ENCODE measurements around the gene MGAT1. TPM values are rescaled to one million over a fixed set of nuclear protein-coding genes. Genes with fewer than 3 reads are reported as not detected.
A peak's percentile ranks its signal among the peaks of the same experiment; 100 is the strongest.

Gene MGAT1
- 100 to 1,000 TPM in 1 of 2 donors, 10 to 100 TPM in 1; 76.2 to 101 TPM for total RNA-seq
- polyA plus RNA-seq (2013, experiment 1 of 2): 58.9 TPM
- 55.0 TPM for polyA plus RNA-seq (2013, experiment 2 of 2)
- long read RNA-seq, experiment 1, transcript MGAT1-201 (2 exons, 2,761 nt): major isoform, 8 of 59 reads
- long read RNA-seq, experiment 1, transcript MGAT1-203 (3 exons, 3,077 nt): minor isoform, 5 of 59 reads
- long read RNA-seq, experiment 1, partial matches to known transcripts: 13 of 59 reads
- long read RNA-seq, experiment 1, other reads (novel, unspliced or antisense): 28 of 59 reads
- long read RNA-seq, experiment 2, transcript MGAT1-201 (2 exons, 2,761 nt): major isoform, 100 of 266 reads
- long read RNA-seq, experiment 2, transcript MGAT1-203 (3 exons, 3,077 nt): minor isoform, 58 of 266 reads
- long read RNA-seq, experiment 2, partial matches to known transcripts: 84 of 266 reads
- long read RNA-seq, experiment 2, other reads (novel, unspliced or antisense): 16 of 266 reads
- long read RNA-seq, experiment 3, transcript MGAT1-206 (2 exons, 693 nt): minor isoform, 9 of 640 reads
- long read RNA-seq, experiment 3, transcript MGAT1-203 (3 exons, 3,077 nt): minor isoform, 91 of 640 reads
- long read RNA-seq, experiment 3, transcript MGAT1-201 (2 exons, 2,761 nt): major isoform, 356 of 640 reads
- long read RNA-seq, experiment 3, partial matches to known transcripts: 129 of 640 reads
- long read RNA-seq, experiment 3, other reads (novel, unspliced or antisense): 46 of 640 reads
- long read RNA-seq, experiment 4, partial matches to known transcripts: 1 of 25 reads
- long read RNA-seq, experiment 4, other reads (novel, unspliced or antisense): 16 of 25 reads

DNA sequence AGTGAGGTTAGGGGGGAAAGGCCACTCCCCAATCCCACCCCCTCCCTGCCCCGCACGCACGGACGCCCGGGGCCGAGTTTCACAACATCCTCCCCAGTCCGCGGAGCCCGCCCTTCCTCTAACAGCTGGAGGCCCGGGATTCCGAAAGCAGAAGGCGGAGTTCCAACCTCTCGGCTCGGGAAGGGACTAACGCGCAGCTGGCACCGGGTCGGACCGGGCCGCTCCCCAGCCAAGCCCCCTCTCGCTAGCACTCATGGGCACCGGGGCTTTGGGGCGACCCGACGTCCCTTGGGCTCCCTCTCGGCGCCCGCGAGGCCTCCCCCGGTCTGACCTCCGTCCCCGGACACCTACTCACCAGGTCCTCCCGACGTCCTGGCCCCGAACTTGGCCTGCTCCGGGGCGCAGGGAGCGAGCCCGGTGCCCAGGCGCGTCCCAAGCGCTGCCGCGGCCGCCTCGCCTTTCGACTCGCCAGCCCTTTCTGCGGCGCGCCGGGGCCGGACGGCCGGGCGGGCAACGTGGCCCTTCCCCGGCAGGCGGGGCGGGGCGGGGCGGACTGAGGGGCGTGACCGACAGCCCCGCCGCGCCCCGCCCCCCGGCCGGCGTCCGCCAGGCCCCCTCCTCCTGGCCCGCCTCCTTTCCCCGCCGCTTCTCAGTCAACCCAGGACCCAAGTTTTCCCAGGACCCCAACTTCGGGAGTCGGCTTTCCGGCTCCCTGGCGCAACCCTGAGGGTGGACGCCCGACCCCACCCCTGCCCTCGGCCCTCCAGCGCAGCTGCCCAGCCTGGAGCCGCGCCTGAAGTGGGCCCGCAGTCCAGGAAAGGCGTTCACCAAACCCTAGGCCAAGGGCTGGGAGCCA, at the start of gene MGAT1:
MGAT1 (minus strand) TSS at position 482 of the 856 bp plus-strand sequence. CDS start 9,835 bp downstream, outside the sequence.
- no peaks in the 10 kb centered on the region for H3K27me3 Mint-ChIP-seq (ENCODE audit: insufficient read depth)
- peaks cover 51% of the 10 kb centered on the region for H3K4me1 Mint-ChIP-seq

DNA sequence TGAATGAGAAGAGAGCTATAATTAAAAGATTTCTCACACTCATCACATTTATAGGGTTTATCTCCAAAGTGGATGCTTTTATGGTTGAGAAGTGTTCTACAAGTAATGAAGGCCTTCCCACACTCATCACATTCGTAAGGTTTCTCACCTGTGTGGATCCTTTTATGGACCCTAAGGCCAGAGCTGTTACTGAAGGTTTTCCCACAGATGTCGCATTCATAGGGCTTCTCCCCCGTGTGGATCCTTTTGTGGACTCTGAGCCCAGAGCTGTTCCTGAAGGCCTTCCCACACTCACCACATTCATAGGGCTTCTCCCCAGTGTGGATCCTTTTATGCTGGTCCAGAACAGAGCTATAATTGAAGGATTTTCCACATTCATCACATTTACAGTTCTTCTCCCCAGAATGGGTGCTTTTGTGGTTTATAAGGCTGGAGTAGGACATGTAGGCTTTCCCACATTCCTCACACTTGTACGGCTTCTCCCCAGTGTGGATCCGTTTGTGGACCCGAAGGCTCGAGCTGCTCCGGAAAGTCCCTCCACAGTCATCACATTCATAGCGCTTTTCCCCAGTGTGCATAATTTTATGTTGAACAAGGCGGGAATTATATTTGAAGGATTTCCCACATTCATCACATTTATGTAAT, 48.0 kb upstream of the MGAT1 start:
- H3K27me3 Mint-ChIP-seq (ENCODE audit: insufficient read depth): peaks cover under 1% of the 10 kb centered on the region
- H3K36me3 ChIP-seq (ENCODE audit: control insufficient read depth, insufficient read depth, low read length): peaks cover 84% of the 10 kb centered on the region
- H3K36me3 Mint-ChIP-seq (ENCODE audit: low read depth): peaks cover 99% of the 10 kb centered on the region
- peaks cover 74% of the 10 kb centered on the region for H3K9me3 ChIP-seq (ENCODE audit: control insufficient read depth, low read length)
- no peak overlapping the region for H3K4me3 Mint-ChIP-seq
- no peaks in the 10 kb centered on the region for H3K4me1 Mint-ChIP-seq
- no peak overlapping the region for H3K27ac ChIP-seq (ENCODE audit: low read depth, low read length)
- peaks cover 98% of the 10 kb centered on the region for H3K9me3 Mint-ChIP-seq
- H3K4me1 ChIP-seq (ENCODE audit: control insufficient read depth, insufficient read depth, low read length): no peaks in the 10 kb centered on the region
- H3K4me3 ChIP-seq (ENCODE audit: low read length): peak overlapping the region; percentile 59
- H3K27me3 ChIP-seq (ENCODE audit: control insufficient read depth, insufficient read depth, low read length, poor library complexity, severe bottlenecking): no peaks in the 10 kb centered on the region
- DNase-seq: no peak
- H3K9ac ChIP-seq (ENCODE audit: extremely low read depth, low read length, poor library complexity, severe bottlenecking): no peak overlapping the region
- H3K27ac Mint-ChIP-seq: no peak overlapping the region
- no peak for TF ChIP-seq CTCF (conservative IDR thresholded peaks at IDR 0.05)
- 95 to 97% methylated on average over 8 to 10 of the region's 10 CpGs for WGBS, 2 experiments (ENCODE audit: insufficient coverage in 1 of 2, insufficient read length in 1 of 2)

More for the DNA sequence above, at the start of gene MGAT1:
- Histone ChIP-seq H3K27me3 (ENCODE audit: control insufficient read depth, insufficient read depth, low read length, poor library complexity, severe bottlenecking) (no peaks in the 10 kb centered on the region), H3K4me1 (ENCODE audit: control insufficient read depth, insufficient read depth, low read length) (peaks cover 33% of the 10 kb centered on the region), H3K9me3 (ENCODE audit: control insufficient read depth, low read length) (no peaks in the 10 kb centered on the region), H3K27ac (ENCODE audit: low read depth, low read length) (peak within 1 kb of the TSS; percentile 78), H3K9ac (ENCODE audit: extremely low read depth, low read length, poor library complexity, severe bottlenecking) (peak within 1 kb of the TSS; percentile 83), H3K4me3 (ENCODE audit: low read length) (peak within 1 kb of the TSS; percentile 89), H3K36me3 (ENCODE audit: control insufficient read depth, insufficient read depth, low read length) (peaks cover 10% of the 10 kb centered on the region)
- Mint-ChIP-seq H3K4me3 (peak within 1 kb of the TSS; percentile 67), H3K27ac (peak within 1 kb of the TSS; percentile 95), H3K36me3 (ENCODE audit: low read depth) (peaks cover 45% of the 10 kb centered on the region), H3K9me3 (no peaks in the 10 kb centered on the region)
- TF ChIP-seq CTCF (conservative IDR thresholded peaks at IDR 0.05): no peak
- WGBS, 2 experiments (ENCODE audit: insufficient coverage in 1 of 2, insufficient read length in 1 of 2): 0 to 1% methylated on average over 13 to 87 of the region's 87 CpGs
- peak; percentile 91 for DNase-seq
